Measurements from ENCODE around the gene MAGEA9B. TPM values are rescaled to one million over a fixed set of nuclear protein-coding genes. Genes with fewer than 3 reads are reported as not detected.

Gene MAGEA9B
- total RNA-seq, 1 donor from 2014 or later: not detected

DNA sequence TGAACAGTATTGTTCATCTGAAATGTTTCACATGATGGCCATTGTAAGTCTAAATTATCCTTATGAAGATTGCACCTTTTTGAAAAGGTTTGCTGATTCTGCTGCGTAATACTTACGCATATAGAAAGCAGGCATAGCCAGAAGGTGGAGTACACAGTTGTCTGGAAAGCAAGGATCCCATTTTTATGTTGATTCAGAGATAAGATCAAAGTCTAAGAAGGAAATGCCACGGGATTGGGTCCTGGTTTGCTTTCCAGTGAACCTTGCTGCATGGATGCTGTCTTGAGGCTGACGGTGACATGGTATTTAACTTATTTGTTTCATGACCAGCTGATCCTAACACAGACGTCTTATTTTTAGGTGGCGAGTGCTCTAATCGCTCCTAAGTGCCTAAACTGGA is 15.5 kb downstream of the MAGEA9B start:
- no peaks in the 10 kb centered on the region for H3K36me3 Mint-ChIP-seq
- no peak for DNase-seq (ENCODE audit: low spot score in 2 of 2, unreplicated experiment in 2 of 2)
- no peak overlapping the region for H3K27ac Mint-ChIP-seq
- TF ChIP-seq, protein P1, sequence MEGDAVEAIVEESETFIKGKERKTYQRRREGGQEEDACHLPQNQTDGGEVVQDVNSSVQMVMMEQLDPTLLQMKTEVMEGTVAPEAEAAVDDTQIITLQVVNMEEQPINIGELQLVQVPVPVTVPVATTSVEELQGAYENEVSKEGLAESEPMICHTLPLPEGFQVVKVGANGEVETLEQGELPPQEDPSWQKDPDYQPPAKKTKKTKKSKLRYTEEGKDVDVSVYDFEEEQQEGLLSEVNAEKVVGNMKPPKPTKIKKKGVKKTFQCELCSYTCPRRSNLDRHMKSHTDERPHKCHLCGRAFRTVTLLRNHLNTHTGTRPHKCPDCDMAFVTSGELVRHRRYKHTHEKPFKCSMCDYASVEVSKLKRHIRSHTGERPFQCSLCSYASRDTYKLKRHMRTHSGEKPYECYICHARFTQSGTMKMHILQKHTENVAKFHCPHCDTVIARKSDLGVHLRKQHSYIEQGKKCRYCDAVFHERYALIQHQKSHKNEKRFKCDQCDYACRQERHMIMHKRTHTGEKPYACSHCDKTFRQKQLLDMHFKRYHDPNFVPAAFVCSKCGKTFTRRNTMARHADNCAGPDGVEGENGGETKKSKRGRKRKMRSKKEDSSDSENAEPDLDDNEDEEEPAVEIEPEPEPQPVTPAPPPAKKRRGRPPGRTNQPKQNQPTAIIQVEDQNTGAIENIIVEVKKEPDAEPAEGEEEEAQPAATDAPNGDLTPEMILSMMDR (IDR thresholded peaks at IDR 0.05; ENCODE audit: unreplicated experiment): no peak
- H3K9me3 Mint-ChIP-seq: peaks cover 6% of the 10 kb centered on the region
- H3K27me3 Mint-ChIP-seq (ENCODE audit: low read depth): no peaks in the 10 kb centered on the region
- H3K4me1 Mint-ChIP-seq: peaks cover 3% of the 10 kb centered on the region
- H3K4me3 Mint-ChIP-seq: no peak overlapping the region

DNA sequence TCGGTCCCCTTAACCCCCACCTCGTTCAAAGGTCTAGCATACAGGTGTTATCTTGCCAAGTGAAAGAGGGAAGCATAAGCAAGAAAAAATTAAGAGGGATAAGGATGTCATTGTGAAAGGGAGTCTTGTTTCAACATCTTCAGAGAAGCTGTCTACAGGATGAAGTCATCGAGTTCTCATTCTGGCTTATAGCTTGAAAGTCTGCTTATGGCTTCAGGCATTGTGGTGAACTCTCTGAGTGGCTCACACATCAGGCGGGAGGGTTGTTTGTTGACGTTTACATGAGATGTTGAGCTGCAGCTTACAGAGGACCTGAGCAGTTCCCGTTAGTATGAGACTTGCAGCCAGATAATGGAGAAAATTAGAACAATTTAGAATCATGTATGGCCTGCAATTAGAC is 16.6 kb downstream of the MAGEA9B start:
- TF ChIP-seq, protein P1 (IDR thresholded peaks at IDR 0.05; ENCODE audit: unreplicated experiment): no peak

DNA sequence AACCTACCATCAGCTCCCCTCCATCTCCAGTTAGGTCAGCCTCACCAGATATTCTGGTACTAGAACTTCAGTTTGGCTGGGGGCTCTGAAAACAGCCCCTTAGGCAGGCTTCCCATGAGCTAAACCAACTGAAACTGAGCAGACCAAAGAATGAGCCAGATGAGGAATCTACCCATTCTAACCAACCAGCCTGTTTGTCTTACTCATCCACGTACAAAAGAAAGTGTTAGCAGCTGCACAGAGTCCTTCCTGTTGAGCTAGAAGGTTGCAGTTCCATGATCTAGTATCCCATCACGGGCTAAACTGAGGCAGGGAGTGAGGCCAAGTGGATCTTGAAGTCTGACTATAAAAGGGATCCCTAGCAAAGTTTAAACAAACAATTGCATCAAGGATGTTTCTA is 17.5 kb downstream of the MAGEA9B start:
- Mint-ChIP-seq H3K36me3 (no peaks in the 10 kb centered on the region), H3K27ac (no peak overlapping the region), H3K9me3 (peaks cover 10% of the 10 kb centered on the region), H3K4me3 (no peak overlapping the region), H3K4me1 (peaks cover 3% of the 10 kb centered on the region), H3K27me3 (ENCODE audit: low read depth) (no peaks in the 10 kb centered on the region)
- no peak for DNase-seq (ENCODE audit: low spot score in 2 of 2, unreplicated experiment in 2 of 2)
- TF ChIP-seq, protein P1 (IDR thresholded peaks at IDR 0.05; ENCODE audit: unreplicated experiment): no peak

More for the DNA sequence above, 16.6 kb downstream of the MAGEA9B start:
- no peaks in the 10 kb centered on the region for H3K36me3 Mint-ChIP-seq
- H3K4me1 Mint-ChIP-seq: peaks cover 3% of the 10 kb centered on the region
- peaks cover 6% of the 10 kb centered on the region for H3K9me3 Mint-ChIP-seq
- no peak overlapping the region for H3K27ac Mint-ChIP-seq
- DNase-seq (ENCODE audit: low spot score in 2 of 2, unreplicated experiment in 2 of 2): no peak
- H3K27me3 Mint-ChIP-seq (ENCODE audit: low read depth): no peaks in the 10 kb centered on the region
- H3K4me3 Mint-ChIP-seq: no peak overlapping the region

DNA sequence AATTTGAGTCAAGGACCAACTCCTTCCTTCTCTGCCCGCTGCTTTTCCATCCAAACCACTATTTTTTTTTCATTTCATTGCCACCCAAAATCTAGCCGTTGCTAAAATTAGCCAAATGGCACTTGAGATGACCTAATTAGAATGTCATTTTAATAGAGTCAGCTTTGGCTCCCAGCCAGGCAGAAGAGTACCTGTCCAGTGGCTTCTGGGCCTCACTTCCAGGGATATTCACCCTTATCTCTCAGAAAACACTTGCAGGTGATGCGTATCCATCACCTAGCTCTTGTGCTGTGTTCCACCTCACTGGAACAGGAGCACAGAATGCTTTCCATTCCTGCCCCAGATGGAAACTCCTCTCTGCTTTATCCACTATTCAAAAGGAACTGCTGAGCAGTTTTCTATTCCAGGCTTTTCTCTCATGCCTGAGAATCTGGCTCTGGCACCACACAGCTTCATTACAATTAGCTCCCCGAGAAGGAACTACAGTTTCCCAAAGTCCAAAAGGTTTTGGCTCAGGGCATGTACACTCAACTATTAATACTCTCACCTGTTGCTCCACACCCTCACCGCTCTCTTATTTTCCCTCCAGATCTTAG is 18.5 kb downstream of the MAGEA9B start:
- TF ChIP-seq, protein P1 (IDR thresholded peaks at IDR 0.05; ENCODE audit: unreplicated experiment): no peak
- Mint-ChIP-seq H3K27ac (no peak overlapping the region), H3K9me3 (peaks cover 16% of the 10 kb centered on the region), H3K4me3 (no peak overlapping the region), H3K36me3 (no peaks in the 10 kb centered on the region), H3K27me3 (ENCODE audit: low read depth) (no peaks in the 10 kb centered on the region), H3K4me1 (peaks cover 3% of the 10 kb centered on the region)
- no peak for DNase-seq (ENCODE audit: low spot score in 2 of 2, unreplicated experiment in 2 of 2)

DNA sequence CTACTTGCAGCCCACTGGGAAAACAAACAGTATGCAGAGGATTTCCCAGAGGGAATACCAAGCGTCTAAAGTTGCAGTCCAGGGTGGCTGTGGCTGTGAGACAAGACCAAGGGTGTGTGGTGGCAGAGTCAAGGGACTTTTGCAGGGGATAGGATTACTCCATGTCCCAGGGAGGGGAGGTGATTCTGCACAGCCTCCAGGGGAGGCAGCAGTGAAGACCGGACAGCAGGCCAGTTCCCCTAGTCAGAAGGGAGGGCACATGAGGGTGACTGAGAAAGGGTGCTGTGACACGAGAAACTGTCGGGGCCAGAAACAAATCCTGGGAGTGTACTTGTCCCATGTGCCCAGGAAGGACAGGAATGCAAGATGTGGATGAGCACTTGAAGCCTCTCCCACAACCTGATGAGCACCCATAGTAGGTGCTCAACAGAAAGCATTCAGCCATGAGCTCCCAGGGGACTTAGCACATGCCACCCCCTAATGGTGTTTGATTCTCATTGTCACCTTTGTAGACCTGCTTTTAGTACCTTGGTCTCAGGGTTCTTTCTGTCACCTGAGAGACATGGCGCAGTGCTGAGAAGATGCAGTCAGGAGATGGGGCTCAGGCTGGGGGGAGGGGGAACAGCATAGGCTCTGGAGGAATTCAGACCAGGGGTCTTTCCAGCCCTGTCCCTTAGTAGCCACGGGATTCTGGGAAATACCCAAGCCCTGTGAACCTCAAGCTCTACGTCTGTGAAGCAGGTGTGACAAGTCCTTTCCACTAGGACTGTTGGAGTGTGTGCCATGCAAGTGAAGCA is 19.4 kb downstream of the MAGEA9B start:
- Mint-ChIP-seq H3K4me3 (no peak overlapping the region), H3K27me3 (ENCODE audit: low read depth) (no peaks in the 10 kb centered on the region), H3K27ac (no peak overlapping the region)

More for the DNA sequence above, 19.4 kb downstream of the MAGEA9B start:
- no peaks in the 10 kb centered on the region for H3K36me3 Mint-ChIP-seq
- no peak for DNase-seq (ENCODE audit: low spot score in 2 of 2, unreplicated experiment in 2 of 2)
- H3K9me3 Mint-ChIP-seq: peaks cover 25% of the 10 kb centered on the region
- peaks cover 3% of the 10 kb centered on the region for H3K4me1 Mint-ChIP-seq
- TF ChIP-seq, protein P1 (IDR thresholded peaks at IDR 0.05; ENCODE audit: unreplicated experiment): no peak

All from mesothelial cell of epicardium (in vitro differentiated cells).